Neutrophil (primary cell): ENCODE results near the gene FBLIM1.

Experiments
- H3K27ac ChIP-seq: fragments of 200-600 bp; sonication (generic); 2 replicates; pipeline ENCODE4 v1.5.1; 2016; ENCODE audit warnings: mild to moderate bottlenecking, moderate library complexity
- H3K27me3 ChIP-seq: fragments of 200-600 bp; sonication (generic); 2 replicates; pipeline ENCODE4 v1.6.0; 2016; ENCODE audit warnings: mild to moderate bottlenecking
- H3K36me3 ChIP-seq: fragments of 200-600 bp; sonication (generic); 2 replicates; pipeline ENCODE4 v1.5.1; 2017
- H3K4me1 ChIP-seq, 2 experiments: fragments of 200-600 bp in 1 of 2; sonication (generic) in 1 of 2; 1 replicate in 1 of 2; 2 replicates in 1 of 2; pipeline versions ENCODE4 v1.5.1 to v1.6.1; 2013 to 2016; ENCODE audit warnings: low read depth in 1 of 2, low read length in 1 of 2, mild to moderate bottlenecking in 1 of 2, moderate library complexity in 1 of 2; ENCODE audit not compliant: control insufficient read depth in 1 of 2, insufficient read depth in 1 of 2
- H3K4me3 ChIP-seq, 2 experiments: fragments of 200-600 bp in 1 of 2; sonication (generic) in 1 of 2; 1 replicate in 1 of 2; 2 replicates in 1 of 2; pipeline ENCODE4 v1.5.1; 2013 to 2016; ENCODE audit warnings: low read depth in 1 of 2, low read length in 1 of 2, mild to moderate bottlenecking in 1 of 2, moderate library complexity in 1 of 2
- H3K9me3 ChIP-seq: fragments of 200-600 bp; sonication (generic); 2 replicates; pipeline ENCODE4 v1.5.1; 2016
- CTCF ChIP-seq: fragments of 200-600 bp; sonication (generic); IDR thresholded peaks from 2 replicates; pipeline ENCODE4 v1.5.1; 2016; ENCODE audit warnings: antibody characterized with exemption

The FBLIM1 gene

GRCh38 chr1:15735304-15736037 is 23.1 kb upstream of the FBLIM1 start:
- no peak overlapping the region for H3K27ac ChIP-seq
- H3K4me3 ChIP-seq: no peak overlapping the region
- no peaks in the 10 kb centered on the region for H3K4me1 ChIP-seq
- peaks cover 50% of the 10 kb centered on the region for H3K36me3 ChIP-seq
- TF ChIP-seq CTCF: no peak
- H3K9me3 ChIP-seq: no peaks in the 10 kb centered on the region
- no peaks in the 10 kb centered on the region for H3K27me3 ChIP-seq

- H3K27me3 ChIP-seq: no peaks in the 10 kb centered on the region
- H3K27ac ChIP-seq: no peak within 1 kb of the TSS
- peaks cover 42% of the 10 kb centered on the region for H3K36me3 ChIP-seq
- no peak within 1 kb of the TSS for H3K4me3 ChIP-seq
- H3K4me1 ChIP-seq: no peaks in the 10 kb centered on the region
- no peaks in the 10 kb centered on the region for H3K9me3 ChIP-seq
- no peak for TF ChIP-seq CTCF
Observed at GRCh38 chr1:15736038-15736891, 22.3 kb upstream of the FBLIM1 start, which contains the start of gene SLC25A34. SLC25A34 (plus strand) TSS chr1:15736258; CDS start chr1:15736486, 228 bp downstream.

- no peak overlapping the region for H3K4me3 ChIP-seq
- H3K27me3 ChIP-seq: no peaks in the 10 kb centered on the region
- H3K4me1 ChIP-seq: no peaks in the 10 kb centered on the region
- no peaks in the 10 kb centered on the region for H3K9me3 ChIP-seq
- no peak overlapping the region for H3K27ac ChIP-seq
- H3K36me3 ChIP-seq: peaks cover 36% of the 10 kb centered on the region
- no peak for TF ChIP-seq CTCF
Observed at GRCh38 chr1:15736892-15737261, 21.7 kb upstream of the FBLIM1 start.

GRCh38 chr1:15737324-15738319 is 21.0 kb upstream of the FBLIM1 start:
- no peak for TF ChIP-seq CTCF
- Histone ChIP-seq H3K4me1 (no peaks in the 10 kb centered on the region), H3K27me3 (no peaks in the 10 kb centered on the region)

More at GRCh38 chr1:15737324-15738319, 21.0 kb upstream of the FBLIM1 start:
- H3K4me3 ChIP-seq: no peak overlapping the region
- no peaks in the 10 kb centered on the region for H3K9me3 ChIP-seq
- no peak overlapping the region for H3K27ac ChIP-seq
- H3K36me3 ChIP-seq: peaks cover 29% of the 10 kb centered on the region
